Stomach (tissue), 4 donors: ENCODE data around the gene TMA7B.

ENCODE experiments used
- POLR2AphosphoS5 ChIP-seq, 3 donors: sonication (generic); formaldehyde crosslinking; IDR thresholded peaks; one replicate each; pipeline ENCODE4 v1.6.1; 2016; ENCODE audit warnings: antibody characterized with exemption in 3 of 3
- TF ChIP-seq, protein P1 (sequence below), 7 experiments: fragments of 450-650 bp in 4 of 7; fragments of 200-600 bp in 3 of 7; sonication (generic) in 3 of 7; IDR thresholded peaks; one replicate each; pipeline ENCODE4 v1.5.1; 2016 to 2019; ENCODE audit warnings: antibody characterized with exemption in 7 of 7, control low read depth in 2 of 7, mild to moderate bottlenecking in 1 of 7

DNA sequence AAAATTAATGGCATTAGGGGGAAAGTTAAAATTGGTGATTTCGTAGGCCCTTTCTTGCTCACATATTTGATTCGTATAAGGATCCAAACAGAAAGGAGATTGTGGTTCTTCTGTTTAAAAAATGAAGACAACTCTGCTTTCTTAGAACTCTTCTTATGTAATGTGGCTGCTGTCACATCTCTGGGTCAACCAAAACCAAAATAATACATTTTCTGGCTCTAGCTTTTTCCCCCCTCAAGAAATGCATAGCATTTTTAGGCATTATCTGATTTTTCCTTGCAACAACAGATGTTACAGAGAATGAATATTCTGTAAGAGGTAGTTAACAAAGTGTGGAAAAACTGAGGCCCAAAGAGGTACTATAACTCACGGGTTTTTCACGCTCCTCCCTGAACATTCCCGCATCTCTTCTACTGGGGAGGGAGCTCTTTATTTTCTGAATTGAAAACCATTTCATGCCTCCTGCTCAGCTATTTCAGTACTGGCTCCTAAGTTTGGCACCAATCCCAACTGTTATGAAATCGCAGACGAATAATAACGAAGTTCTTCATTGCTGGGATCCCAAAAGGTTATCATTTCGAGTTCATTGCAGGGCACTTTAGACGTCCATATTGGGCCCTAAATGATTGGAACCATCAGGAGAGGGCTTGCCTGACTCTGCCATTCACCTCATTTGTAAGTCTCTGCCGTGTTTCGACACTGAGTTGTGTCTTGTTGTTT, 42.3 kb upstream of the TMA7B start:
- TF ChIP-seq, protein P1, sequence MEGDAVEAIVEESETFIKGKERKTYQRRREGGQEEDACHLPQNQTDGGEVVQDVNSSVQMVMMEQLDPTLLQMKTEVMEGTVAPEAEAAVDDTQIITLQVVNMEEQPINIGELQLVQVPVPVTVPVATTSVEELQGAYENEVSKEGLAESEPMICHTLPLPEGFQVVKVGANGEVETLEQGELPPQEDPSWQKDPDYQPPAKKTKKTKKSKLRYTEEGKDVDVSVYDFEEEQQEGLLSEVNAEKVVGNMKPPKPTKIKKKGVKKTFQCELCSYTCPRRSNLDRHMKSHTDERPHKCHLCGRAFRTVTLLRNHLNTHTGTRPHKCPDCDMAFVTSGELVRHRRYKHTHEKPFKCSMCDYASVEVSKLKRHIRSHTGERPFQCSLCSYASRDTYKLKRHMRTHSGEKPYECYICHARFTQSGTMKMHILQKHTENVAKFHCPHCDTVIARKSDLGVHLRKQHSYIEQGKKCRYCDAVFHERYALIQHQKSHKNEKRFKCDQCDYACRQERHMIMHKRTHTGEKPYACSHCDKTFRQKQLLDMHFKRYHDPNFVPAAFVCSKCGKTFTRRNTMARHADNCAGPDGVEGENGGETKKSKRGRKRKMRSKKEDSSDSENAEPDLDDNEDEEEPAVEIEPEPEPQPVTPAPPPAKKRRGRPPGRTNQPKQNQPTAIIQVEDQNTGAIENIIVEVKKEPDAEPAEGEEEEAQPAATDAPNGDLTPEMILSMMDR (IDR thresholded peaks at IDR 0.05) = no peak
- TF ChIP-seq POLR2AphosphoS5 (IDR thresholded peaks at IDR 0.05) = no peak
